GM12878 (cell line): ENCODE data around the gene MYBL2. TPM values are rescaled to one million over a fixed set of nuclear protein-coding genes. Genes with fewer than 3 reads are reported as not detected.

Experiments used
- ATAC-seq: fragments of 200-7000 bp; cut with Tn5 transposase; 3 replicates; pipeline ENCODE4 v1.9.1; 2020; ENCODE audit warnings: mild to moderate bottlenecking, moderate library complexity
- BruUV-seq: library from RNA; stranded (reverse); fragments of 400-500 nt; replicated peaks from 2 replicates; lab custom pipeline; 2021; lab: Mats Ljungman, UMichigan
- CTCF ChIA-PET: fragments of 300-600 bp; sonication (Branson Sonifier 250); formaldehyde crosslinking; extraction: SDS; loops from one replicate; lab custom pipeline; 2021; ENCODE audit warnings: inconsistent platforms; lab: Yijun Ruan, JAX
- POLR2A ChIA-PET: fragments of 350-600 bp; formaldehyde crosslinking; extraction: SDS; loops from one replicate; lab custom pipeline; 2021; ENCODE audit warnings: inconsistent platforms; lab: Charles Lee
- RAD21 ChIA-PET: fragments of 300-600 bp; sonication (Branson Sonifier 250); formaldehyde crosslinking; loops from one replicate; lab custom pipeline; 2023; ENCODE audit warnings: antibody characterized with exemption; ENCODE audit not compliant: unreplicated experiment; lab: Charles Lee
- SMC1A ChIA-PET: fragments of 300-600 bp; sonication (Branson Sonifier 250); formaldehyde crosslinking; loops from one replicate; lab custom pipeline; 2023; ENCODE audit not compliant: unreplicated experiment, uncharacterized antibody; lab: Charles Lee
- DNase-seq: peaks from one replicate; pipeline ENCODE4 v3.0.0-alpha.2; 2011; ENCODE audit warnings: low read depth, low spot score
- FAIRE-seq: peaks from 3 replicates; lab custom pipeline; 2011; peaks lifted over from hg19 to GRCh38; lab: Jason Lieb, UNC
- H2AFZ ChIP-seq: 2 replicates; pipeline ENCODE4 v1.6.0; 2011; ENCODE audit warnings: low read depth, low read length, control low read depth; ENCODE audit not compliant: control insufficient read depth
- H3K27ac ChIP-seq: 2 replicates; pipeline ENCODE4 v1.5.1; 2011; ENCODE audit warnings: control low read depth; ENCODE audit not compliant: control insufficient read depth, insufficient read depth
- H3K27me3 ChIP-seq, 2 experiments: replicated peaks in 1 of 2; 2 replicates each; pipeline versions ENCODE4 v1.6.0 to v1.6.1; 2011; ENCODE audit warnings: low read length in 1 of 2; ENCODE audit not compliant: control insufficient read depth in 2 of 2, insufficient read depth in 2 of 2
- H3K36me3 ChIP-seq, 2 experiments: 2 replicates each; pipeline ENCODE4 v1.5.1; 2011; ENCODE audit warnings: low read length in 1 of 2; ENCODE audit not compliant: control insufficient read depth in 2 of 2, insufficient read depth in 2 of 2
- H3K4me1 ChIP-seq: 2 replicates; pipeline ENCODE4 v1.6.1; 2011; ENCODE audit warnings: mild to moderate bottlenecking, low read length, moderate library complexity, mixed read lengths; ENCODE audit not compliant: control insufficient read depth, insufficient read depth
- H3K4me2 ChIP-seq: 2 replicates; pipeline ENCODE4 v1.6.0; 2011; ENCODE audit warnings: control low read depth; ENCODE audit not compliant: control insufficient read depth, insufficient read depth
- H3K4me3 ChIP-seq: fragments of 200-600 bp; sonication (generic); 2 replicates; pipeline ENCODE4 v1.5.1; 2016
- H3K79me2 ChIP-seq: 2 replicates; pipeline ENCODE4 v1.6.0; 2011; ENCODE audit warnings: low read length; ENCODE audit not compliant: control insufficient read depth, insufficient read depth
- H3K9ac ChIP-seq: 2 replicates; pipeline ENCODE4 v1.8.0; 2011; ENCODE audit warnings: low read length, control low read depth, mixed read lengths; ENCODE audit not compliant: control insufficient read depth, insufficient read depth
- H3K9me3 ChIP-seq: replicated peaks from 3 replicates; pipeline ENCODE4 v1.5.1; 2011; ENCODE audit warnings: mild to moderate bottlenecking, low read length; ENCODE audit not compliant: control insufficient read depth, insufficient read depth
- H4K20me1 ChIP-seq: 2 replicates; pipeline ENCODE4 v1.6.0; 2011; ENCODE audit not compliant: control insufficient read depth, insufficient read depth
- ATF2 ChIP-seq: IDR thresholded peaks from 2 replicates; pipeline ENCODE4 v1.6.1; 2012; ENCODE audit warnings: low read length, inconsistent platforms
- BCL11A ChIP-seq: IDR thresholded peaks from 2 replicates; pipeline ENCODE4 v1.6.1; 2011; ENCODE audit warnings: low read depth, low read length
- CREB1 ChIP-seq: IDR thresholded peaks from 2 replicates; pipeline ENCODE4 v1.6.1; 2012; ENCODE audit warnings: low read depth, mild to moderate bottlenecking, inconsistent platforms
- CREM ChIP-seq: IDR thresholded peaks from 2 replicates; pipeline ENCODE4 v1.6.1; 2014; ENCODE audit warnings: antibody characterized with exemption, low read depth
- EED ChIP-seq: sonication (generic); IDR thresholded peaks from 2 replicates; pipeline ENCODE4 v1.6.1; 2016; ENCODE audit warnings: antibody characterized with exemption, low read depth
- GABPA ChIP-seq: IDR thresholded peaks from 2 replicates; pipeline ENCODE4 v1.6.1; 2014; ENCODE audit warnings: antibody characterized with exemption, low read depth, mild to moderate bottlenecking, inconsistent platforms
- HDAC2 ChIP-seq: fragments of 200-600 bp; sonication (generic); IDR thresholded peaks from 2 replicates; pipeline ENCODE4 v1.6.1; 2017
- IRF4 ChIP-seq: IDR thresholded peaks from 2 replicates; pipeline ENCODE4 v1.6.1; 2011; ENCODE audit warnings: low read depth, low read length
- IRF5 ChIP-seq: fragments of 450-650 bp; IDR thresholded peaks from 2 replicates; pipeline ENCODE4 v1.6.1; 2017; ENCODE audit warnings: borderline replicate concordance
- JUNB ChIP-seq: IDR thresholded peaks from 2 replicates; pipeline ENCODE4 v1.6.1; 2016; ENCODE audit warnings: antibody characterized with exemption, mild to moderate bottlenecking
- MAX ChIP-seq: IDR thresholded peaks from 2 replicates; pipeline ENCODE4 v1.6.1; 2012; ENCODE audit warnings: low read depth, low read length, improper control_type of control experiment
- MEF2B ChIP-seq: fragments of 450-650 bp; IDR thresholded peaks from 2 replicates; pipeline ENCODE4 v1.6.1; 2018; ENCODE audit warnings: mild to moderate bottlenecking, moderate library complexity; ENCODE audit not compliant: partially characterized antibody, poor library complexity, severe bottlenecking
- MXI1 ChIP-seq: fragments of 150-350 bp; IDR thresholded peaks from 2 replicates; pipeline ENCODE4 v1.6.1; 2011; ENCODE audit warnings: low read depth, mild to moderate bottlenecking, inconsistent platforms, low read length, improper control_type of control experiment
- NR2F1 ChIP-seq: fragments of 450-650 bp; conservative IDR thresholded peaks from 2 replicates; pipeline ENCODE4 v1.6.1; 2017; ENCODE audit warnings: mild to moderate bottlenecking
- POLR2A ChIP-seq: IDR thresholded peaks from 2 replicates; pipeline ENCODE4 v1.6.1; 2011; ENCODE audit warnings: low read depth, mild to moderate bottlenecking, low read length
- SPI1 ChIP-seq: IDR thresholded peaks from 2 replicates; pipeline ENCODE4 v1.6.1; 2011; ENCODE audit warnings: low read depth, mild to moderate bottlenecking, low read length, moderate library complexity, borderline replicate concordance; ENCODE audit not compliant: insufficient read depth
- YBX1 ChIP-seq: fragments of 450-650 bp; IDR thresholded peaks from 2 replicates; pipeline ENCODE4 v1.6.1; 2016; ENCODE audit warnings: antibody characterized with exemption
- WGBS: methylation state at CpG from one replicate; pipeline ENCODE4 v1.1.6; 2016; ENCODE audit warnings: low lambda C conversion rate; ENCODE audit not compliant: insufficient replicate concordance, insufficient coverage; ENCODE audit errors: missing lambda C conversion rate; 5-methylcytosine and 5-hydroxymethylcytosine counted together
- in situ Hi-C: fragments of 300-500 bp; cut with MboI; formaldehyde crosslinking; loops from 9 replicates; pipeline ENCODE4 v1.14.3; 2018; ENCODE audit warnings: mixed read lengths
- intact Hi-C: fragments of 100-400 bp; cut with micrococcal nuclease; formaldehyde crosslinking; loops from one replicate; pipeline ENCODE4 v1.14.2; 2022; ENCODE audit not compliant: unreplicated experiment
- polyA plus RNA-seq, 11 experiments: library from polyadenylated mRNA; depleted of rRNA in 4 of 11; unstranded in 6 of 11; stranded (reverse) in 5 of 11; fragments of >200 nt; fragmentation: Nextera tagmentation in 4 of 11; fragmentation: Illumina TruSeq in 1 of 11; extraction: Ambion mirVana in 4 of 11; extraction: Trizol in 1 of 11; gene quantifications; 1 replicate in 1 of 11; 2 replicates in 10 of 11; pipeline versions ENCODE4 v1.2.1 to v1.2.3, GENCODE V29; 2011 to 2016; ENCODE audit warnings: inconsistent platforms in 2 of 11, missing spikeins in 2 of 11, low read depth in 1 of 11
- total RNA-seq, 4 experiments: library from RNA; depleted of rRNA in 3 of 4; stranded (reverse); fragments of >200 nt in 3 of 4; fragmentation: Illumina TruSeq in 1 of 4; extraction: Trizol in 1 of 4; gene quantifications; 2 replicates each; pipeline versions ENCODE4 v1.2.1 to v1.2.3, GENCODE V29; 2013 to 2021

MYBL2 gene
- total and polyA plus RNA-seq, 10 of the 15 experiments (the other 5 are each of a cell fraction or from before 2014, with no cell fraction given): 4.5 to 213 (median 74.2) TPM

- CTCF ChIA-PET: interaction anchor here (1.2 kb wide), 1 partner anchor 365 kb away, joined by 3 read pairs; no protein-coding TSS in a partner anchor
- in situ Hi-C loops: no loop called here
- no peak for FAIRE-seq
- H2AFZ ChIP-seq: no peak overlapping the region
- POLR2A ChIA-PET: interaction anchor here (0.5 kb wide), 1 partner anchor 17 kb away, joined by 6 read pairs; no protein-coding TSS in a partner anchor
- no peaks in the 10 kb centered on the region for H3K27me3 ChIP-seq
- H4K20me1 ChIP-seq: no peaks in the 10 kb centered on the region
- no peak overlapping the region for H3K27ac ChIP-seq
- TF ChIP-seq NR2F1 (no peak), MXI1 (no peak)
- TF ChIP-seq, all 136 proteins: peak for 0
- WGBS: 96% methylated on average over 6 of the region's 6 CpGs
- peaks cover 9 to 35% of the 10 kb centered on the region in 2 experiments; a peak in 3 of 4 replicates for H3K36me3 ChIP-seq
- no peak for ATAC-seq
- H3K9me3 ChIP-seq: no peaks in the 10 kb centered on the region; the same call in 1 of the 3 replicates
- BruUV-seq: no TSS peak
- peaks cover 14% of the 10 kb centered on the region for H3K4me1 ChIP-seq
- H3K4me3 ChIP-seq: no peak overlapping the region
- DNase-seq: no peak
- H3K79me2 ChIP-seq: peaks cover 3% of the 10 kb centered on the region
- H3K9ac ChIP-seq: no peak overlapping the region
- no peak overlapping the region for H3K4me2 ChIP-seq
- intact Hi-C loops: no loop called here
- RAD21 ChIA-PET: no interaction called here
- SMC1A ChIA-PET: interaction anchor here (0.8 to 1.0 kb wide), 2 partner anchors 10 to 13 kb away, joined by 3 read pairs; no protein-coding TSS in a partner anchor
Observed at GRCh38 chr20:43715511-43715910, 48.6 kb downstream of the MYBL2 start.

GRCh38 chr20:43716123-43716522 is 49.2 kb downstream of the MYBL2 start:
- Histone ChIP-seq H2AFZ (no peak overlapping the region), H3K9me3 (no peaks in the 10 kb centered on the region; the same call in 1 of the 3 replicates), H3K9ac (no peak overlapping the region), H3K36me3 (peaks cover 9 to 34% of the 10 kb centered on the region in 2 experiments; a peak in 3 of 4 replicates), H3K4me2 (no peak overlapping the region), H3K79me2 (peaks cover 1% of the 10 kb centered on the region), H4K20me1 (no peaks in the 10 kb centered on the region), H3K4me3 (no peak overlapping the region), H3K4me1 (peaks cover 8% of the 10 kb centered on the region), H3K27me3 (no peaks in the 10 kb centered on the region), H3K27ac (no peak overlapping the region)
- no TSS peak for BruUV-seq
- DNase-seq (no peak), ATAC-seq (no peak), FAIRE-seq (no peak)
- in situ Hi-C loops: no loop called here
- intact Hi-C loops: no loop called here
- RAD21 ChIA-PET: no interaction called here
- SMC1A ChIA-PET: no interaction called here
- CTCF ChIA-PET: interaction anchor here (1.2 kb wide), 1 partner anchor 364 kb away, joined by 3 read pairs; no protein-coding TSS in a partner anchor
- POLR2A ChIA-PET: interaction anchor here (0.5 kb wide), 1 partner anchor 17 kb away, joined by 6 read pairs; no protein-coding TSS in a partner anchor
- WGBS: 88% methylated on average over 4 of the region's 4 CpGs
- TF ChIP-seq EED (no peak), MAX (no peak), IRF5 (no peak), SPI1 (no peak), GABPA (no peak), BCL11A (no peak), YBX1 (no peak), MEF2B (no peak), HDAC2 (no peak), JUNB (no peak), CREM (no peak), ATF2 (no peak), POLR2A (no peak), CREB1 (no peak), IRF4 (no peak), NR2F1 (no peak)
